RWPE2 (cell line): ENCODE results near the gene NCOA3.
"Not testable (repeated sequence)": the region's sequence is repeated elsewhere in the genome, so short reads cannot be mapped to it uniquely, and the experiment has no call there.

ENCODE experiments used
- ATAC-seq: fragments of 200-7000 bp; cut with Tn5 transposase; 3 replicates; pipeline ENCODE4 v1.9.1; 2021; ENCODE audit warnings: low read depth
- DNase-seq: peaks from one replicate; pipeline ENCODE4 v3.0.0-alpha.2; 2020; ENCODE audit warnings: low spot score
- H3K27ac ChIP-seq: fragments of 450-650 bp; 2 replicates; pipeline ENCODE4 v1.5.1; 2017; ENCODE audit warnings: mild to moderate bottlenecking; ENCODE audit not compliant: poor library complexity, severe bottlenecking
- H3K27me3 ChIP-seq: fragments of 250-450 bp; sonication (Bioruptor Pico); 2 replicates; pipeline ENCODE4 v1.5.1; 2021; ENCODE audit warnings: mild to moderate bottlenecking, moderate library complexity; ENCODE audit not compliant: insufficient read depth, poor library complexity, severe bottlenecking
- H3K36me3 ChIP-seq: fragments of 250-450 bp; sonication (Bioruptor Pico); 2 replicates; pipeline ENCODE4 v1.5.1; 2020; ENCODE audit warnings: low read depth, mild to moderate bottlenecking, moderate library complexity
- H3K4me1 ChIP-seq: fragments of 250-450 bp; sonication (Bioruptor Pico); 2 replicates; pipeline ENCODE4 v1.5.1; 2021; ENCODE audit warnings: mild to moderate bottlenecking, moderate library complexity; ENCODE audit not compliant: insufficient read depth, poor library complexity, severe bottlenecking
- H3K4me3 ChIP-seq: fragments of 250-450 bp; sonication (Bioruptor Pico); 2 replicates; pipeline ENCODE4 v1.5.1; 2021; ENCODE audit warnings: mild to moderate bottlenecking, moderate library complexity; ENCODE audit not compliant: severe bottlenecking
- H3K9me3 ChIP-seq: fragments of 250-450 bp; sonication (Bioruptor Pico); 2 replicates; pipeline ENCODE4 v1.5.1; 2021; ENCODE audit warnings: mild to moderate bottlenecking, moderate library complexity; ENCODE audit not compliant: severe bottlenecking
- CTCF ChIP-seq: fragments of 450-650 bp; IDR thresholded peaks from one replicate; pipeline ENCODE4 v1.5.1; 2017; ENCODE audit warnings: mild to moderate bottlenecking, moderate library complexity; ENCODE audit not compliant: poor library complexity, severe bottlenecking

Gene NCOA3

GRCh38 chr20:47552996-47553395 is 51.3 kb downstream of the NCOA3 start:
- no peak for TF ChIP-seq CTCF
- Histone ChIP-seq H3K27me3 (no peaks in the 10 kb centered on the region), H3K9me3 (no peaks in the 10 kb centered on the region), H3K36me3 (peaks cover 16% of the 10 kb centered on the region), H3K4me3 (no peak overlapping the region), H3K4me1 (no peaks in the 10 kb centered on the region), H3K27ac (no peak overlapping the region)
- ATAC-seq = no peak
- DNase-seq = no peak

- H3K27ac ChIP-seq, DNase-seq, H3K27me3 ChIP-seq, H3K4me3 ChIP-seq, H3K9me3 ChIP-seq, ATAC-seq, H3K4me1 ChIP-seq: not testable (repeated sequence)
- H3K36me3 ChIP-seq = peaks cover 16% of the 10 kb centered on the region
Measured at GRCh38 chr20:47553594-47554235, 52.0 kb downstream of the NCOA3 start.

DNA sequence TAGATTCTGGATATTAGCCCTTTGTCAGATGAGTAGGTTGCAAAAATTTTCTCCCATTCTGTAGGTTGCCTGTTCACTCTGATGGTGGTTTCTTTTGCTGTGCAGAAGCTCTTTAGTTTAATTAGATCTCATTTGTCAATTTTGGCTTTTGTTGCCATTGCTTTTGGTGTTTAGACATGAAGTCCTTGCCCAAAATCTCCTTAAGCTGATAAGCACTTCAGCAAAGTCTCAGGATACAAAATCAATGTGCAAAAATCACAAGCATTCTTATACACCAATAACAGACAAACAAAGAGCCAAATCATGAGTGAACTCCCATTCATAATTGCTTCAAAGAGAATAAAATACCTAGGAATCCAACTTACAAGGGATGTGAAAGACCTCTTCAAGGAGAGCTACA is 52.6 kb downstream of the NCOA3 start:
- H3K27ac ChIP-seq, H3K27me3 ChIP-seq, H3K9me3 ChIP-seq, H3K4me3 ChIP-seq, DNase-seq, ATAC-seq, H3K4me1 ChIP-seq: not testable (repeated sequence)
- peaks cover 16% of the 10 kb centered on the region for H3K36me3 ChIP-seq

GRCh38 chr20:47557218-47557617 is 55.5 kb downstream of the NCOA3 start:
- Histone ChIP-seq H3K9me3 (no peaks in the 10 kb centered on the region), H3K4me1 (no peaks in the 10 kb centered on the region), H3K27me3 (no peaks in the 10 kb centered on the region), H3K4me3 (no peak overlapping the region), H3K36me3 (peaks cover 16% of the 10 kb centered on the region), H3K27ac (no peak overlapping the region)
- DNase-seq (no peak), ATAC-seq (no peak)
- TF ChIP-seq CTCF = no peak

DNA sequence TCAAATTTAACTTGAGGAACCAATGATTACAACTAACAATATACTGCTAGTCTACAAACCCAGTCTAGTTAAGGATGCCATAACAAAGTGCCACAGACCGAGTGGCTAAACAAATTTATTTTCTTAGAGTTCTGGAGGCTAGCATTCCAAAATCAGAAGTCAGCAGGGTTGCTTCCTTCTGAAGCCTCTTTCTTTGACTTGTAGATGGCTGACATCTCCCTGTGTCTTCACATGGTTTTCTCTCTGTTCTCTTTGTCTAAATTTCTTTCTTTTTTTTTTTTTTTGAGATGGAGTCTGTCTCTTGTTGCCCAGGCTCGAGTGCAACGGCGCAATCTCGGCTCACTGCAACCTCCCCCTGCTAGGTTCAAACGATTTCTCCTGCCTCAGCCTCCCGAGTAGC is 56.1 kb downstream of the NCOA3 start:
- H3K27me3 ChIP-seq = no peaks in the 10 kb centered on the region
- ATAC-seq = no peak

More for the DNA sequence above, 56.1 kb downstream of the NCOA3 start:
- TF ChIP-seq CTCF = no peak
- Histone ChIP-seq H3K4me1 (peaks cover under 1% of the 10 kb centered on the region), H3K27ac (no peak overlapping the region), H3K4me3 (no peak overlapping the region), H3K36me3 (peaks cover 16% of the 10 kb centered on the region), H3K9me3 (no peaks in the 10 kb centered on the region)
- no peak for DNase-seq
